Islet precursor cell (in vitro differentiated cells): Measurements from ENCODE around the gene GNB1.

Experiments used
- DNase-seq: peaks from one replicate; pipeline ENCODE4 v3.0.0-alpha.2; 2018

GNB1 gene

GRCh38 chr1:1815606-1816281 lies 75.1 kb downstream of the GNB1 start:
- no peak for DNase-seq

DNA sequence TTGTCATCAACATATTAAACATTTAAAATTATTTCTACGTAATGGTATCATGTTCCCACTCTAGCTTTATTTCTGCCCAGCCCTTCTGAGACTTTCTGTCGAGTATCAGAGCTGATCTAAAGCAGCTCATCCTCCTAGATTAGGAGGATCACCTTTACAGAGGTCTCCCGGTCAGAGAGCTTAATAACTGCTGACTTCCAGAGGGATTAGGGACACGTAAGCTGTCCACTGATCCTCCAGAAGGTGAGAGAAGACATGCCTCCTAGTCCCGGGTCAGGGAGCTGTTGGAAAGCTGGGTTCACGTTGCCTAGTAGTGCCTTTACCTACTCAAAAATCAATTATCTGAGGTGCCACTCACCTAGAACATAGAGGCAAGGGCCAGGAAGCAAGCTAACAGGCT lies 81.4 kb downstream of the GNB1 start:
- no peak for DNase-seq

- DNase-seq = no peak
These were observed 82.7 kb downstream of the GNB1 start for GRCh38 chr1:1808206-1808605.

GRCh38 chr1:1806890-1807289 lies 84.0 kb downstream of the GNB1 start:
- DNase-seq = no peak

DNA sequence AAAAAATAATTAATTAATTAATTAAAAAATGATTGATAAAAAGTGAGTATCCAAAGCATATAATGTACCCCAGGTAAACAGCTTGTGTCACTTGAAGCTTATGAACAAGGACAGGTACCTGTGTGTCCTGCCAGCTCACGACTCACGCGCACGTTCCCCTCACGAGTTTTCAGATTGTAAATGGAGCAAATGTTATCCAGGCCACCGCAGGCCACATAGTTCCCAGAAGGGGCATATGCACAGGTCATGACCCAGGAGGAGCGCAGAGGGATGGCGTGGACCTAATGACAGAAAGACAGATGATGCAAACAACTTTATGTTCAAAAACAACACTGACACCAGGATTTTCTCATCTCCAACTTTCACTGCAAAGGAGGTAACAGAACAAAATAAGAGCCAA lies 86.6 kb downstream of the GNB1 start:
- no peak for DNase-seq

GRCh38 chr1:1802871-1803270 lies 88.0 kb downstream of the GNB1 start:
- DNase-seq = no peak

DNA sequence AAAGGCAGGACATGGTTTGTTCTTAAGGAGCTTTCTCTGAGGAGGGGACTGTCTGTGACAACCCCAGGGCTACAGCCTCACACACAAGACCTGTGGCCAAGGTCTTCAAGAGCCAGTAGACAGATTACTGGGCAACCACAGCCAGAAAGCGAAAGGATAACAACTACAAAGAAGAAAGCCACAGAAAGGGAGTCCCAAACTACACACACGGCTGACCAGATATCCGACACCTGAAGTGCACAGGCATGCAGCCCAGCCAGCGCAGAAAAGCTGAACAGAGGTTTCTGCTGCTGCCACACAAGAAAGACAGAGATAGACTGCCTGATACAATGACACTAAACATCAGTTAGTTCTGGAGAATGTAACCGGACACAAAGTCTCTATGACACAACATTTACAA lies 91.2 kb downstream of the GNB1 start:
- DNase-seq = no peak

DNA sequence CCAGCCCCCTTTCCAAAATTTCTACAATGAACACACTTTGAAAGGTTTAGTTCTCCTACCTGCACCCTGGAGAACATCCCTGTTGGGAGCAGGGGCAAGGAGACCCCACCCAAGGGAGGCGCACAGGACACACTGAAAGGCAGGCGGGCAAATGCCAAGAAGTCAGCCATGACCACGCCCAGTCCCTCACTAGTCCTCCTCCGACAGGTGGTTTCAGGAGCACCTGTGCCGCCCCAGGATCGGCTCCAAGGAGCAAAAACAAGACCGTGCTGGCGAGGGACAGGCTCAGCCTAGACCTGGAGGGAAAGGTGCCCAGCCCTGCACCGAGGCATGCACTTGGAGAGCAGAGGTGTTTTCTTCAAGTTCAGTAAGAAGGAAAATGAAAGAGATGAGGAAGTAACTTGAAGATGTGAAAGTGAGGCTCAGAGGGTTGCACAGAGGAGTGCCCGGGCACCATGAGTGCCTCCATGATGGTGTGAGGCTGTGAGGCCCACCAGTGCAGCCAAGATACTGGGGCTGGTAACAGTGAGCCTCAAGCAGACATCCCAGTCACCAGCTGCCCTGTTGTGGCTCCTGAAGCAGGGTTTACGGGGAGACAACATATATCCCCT lies 93.1 kb downstream of the GNB1 start:
- DNase-seq = no peak

DNA sequence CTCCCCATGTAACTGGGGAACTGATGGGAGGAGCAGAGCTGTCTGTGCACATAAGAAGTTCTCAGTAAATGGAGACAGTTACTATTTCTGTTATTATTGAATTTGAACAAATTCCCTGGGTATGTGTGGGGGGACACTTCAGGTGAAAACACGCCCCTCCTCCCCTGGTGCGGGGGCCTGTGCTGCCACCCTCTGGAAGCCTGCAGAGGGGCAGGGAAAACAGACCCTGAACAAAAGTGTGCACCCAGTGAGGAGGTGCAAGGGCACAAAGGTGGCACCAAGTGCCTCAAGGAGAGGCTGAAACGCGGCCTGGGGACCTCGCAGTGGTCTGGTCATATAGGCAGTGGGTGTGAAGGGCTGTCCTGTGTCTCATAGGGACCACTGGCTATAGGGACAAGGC lies 94.4 kb downstream of the GNB1 start:
- no peak for DNase-seq

DNA sequence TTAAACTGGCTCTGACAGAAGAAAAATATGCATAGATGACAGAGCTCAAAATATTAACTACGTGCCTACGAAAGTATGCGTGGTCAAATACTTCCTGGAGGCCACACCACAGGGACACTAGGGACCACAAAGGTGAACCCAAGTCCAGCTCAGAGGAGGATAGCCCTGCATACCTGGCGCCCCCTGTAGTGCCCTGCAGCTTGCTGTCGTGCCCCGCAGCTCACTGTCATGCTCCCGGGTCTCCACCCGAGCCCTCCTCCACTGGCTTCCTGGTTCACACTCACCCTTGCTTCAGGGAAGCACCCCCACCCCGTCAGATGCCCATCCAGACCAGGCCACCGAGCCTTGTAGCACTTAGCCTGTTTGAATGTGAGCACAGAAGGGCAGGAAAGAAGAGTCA lies 95.9 kb downstream of the GNB1 start:
- no peak for DNase-seq

GRCh38 chr1:1793481-1794244 lies 97.2 kb downstream of the GNB1 start:
- no peak for DNase-seq

- DNase-seq = peak; percentile 71
These were observed 102.0 kb downstream of the GNB1 start for GRCh38 chr1:1788646-1789431.

GRCh38 chr1:1788136-1788535 lies 102.8 kb downstream of the GNB1 start:
- no peak for DNase-seq

- no peak for DNase-seq
These were observed 103.9 kb downstream of the GNB1 start for GRCh38 chr1:1786836-1787605.

- no peak for DNase-seq
These were observed 105.2 kb downstream of the GNB1 start for GRCh38 chr1:1785666-1786065.

- no peak for DNase-seq
These were observed 106.0 kb downstream of the GNB1 start for GRCh38 chr1:1784933-1785332.

DNA sequence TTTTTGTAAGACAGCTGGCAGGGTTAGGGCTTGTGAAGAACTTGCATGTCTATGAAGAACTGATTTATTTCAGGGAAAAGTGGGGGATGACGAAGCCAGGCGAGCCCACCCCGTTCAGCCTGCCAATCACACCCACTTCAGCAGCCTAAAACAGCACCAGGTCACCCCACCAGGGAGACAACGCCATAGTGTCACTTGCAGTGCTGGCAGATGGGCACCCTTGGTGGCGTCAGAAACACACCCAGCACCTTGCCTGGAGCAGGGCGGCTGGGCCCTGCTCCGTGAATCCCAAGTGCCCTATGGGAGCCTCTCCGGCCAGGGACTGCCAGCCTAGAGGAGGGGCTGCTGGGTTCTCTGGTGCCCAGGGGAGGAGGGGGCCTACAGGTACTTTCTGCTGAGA lies 107.6 kb downstream of the GNB1 start:
- no peak for DNase-seq

DNA sequence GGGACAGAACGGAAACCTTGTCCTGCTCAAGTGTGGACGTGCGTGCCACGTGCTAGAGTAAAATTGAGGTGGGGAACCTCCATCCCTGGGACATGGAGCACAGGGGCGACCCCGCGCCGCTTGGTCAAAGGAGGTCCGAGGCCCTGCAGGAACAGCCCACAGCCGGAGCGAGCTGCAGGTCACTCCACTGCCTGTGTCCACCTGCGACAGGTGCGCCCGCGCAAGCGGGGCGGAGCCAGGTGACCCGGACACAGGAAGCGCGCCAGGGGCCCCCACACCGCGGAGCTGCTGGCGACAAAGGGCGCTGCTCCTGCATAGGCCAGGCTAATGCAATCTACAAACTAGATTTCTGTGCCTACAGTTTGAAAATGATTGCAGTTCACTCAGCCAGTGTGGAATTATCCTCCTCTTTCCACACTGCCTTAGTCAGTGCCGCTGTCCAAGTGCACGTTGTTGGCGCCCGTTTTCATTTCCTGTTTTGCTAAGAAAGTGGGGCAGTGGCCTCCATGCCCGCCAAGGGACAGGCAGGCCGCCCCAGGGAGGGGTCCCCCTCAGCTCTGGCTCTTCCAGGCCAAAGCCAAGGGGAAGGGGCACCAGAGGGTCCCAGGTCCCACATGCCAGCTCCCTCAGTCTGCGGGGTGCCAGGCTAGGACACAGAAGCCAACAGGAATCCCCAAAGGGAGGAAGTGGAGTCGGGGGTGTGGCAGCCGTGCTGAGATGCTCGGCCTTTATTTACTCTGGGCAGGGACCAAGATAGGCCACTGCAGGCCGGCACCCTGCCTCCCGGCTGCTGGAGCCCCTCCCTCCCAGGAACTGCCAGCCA lies 108.3 kb downstream of the GNB1 start:
- DNase-seq = peak; percentile 62

GRCh38 chr1:1781526-1781903 lies 109.4 kb downstream of the GNB1 start:
- DNase-seq = no peak

GRCh38 chr1:1780598-1781525 lies 110.0 kb downstream of the GNB1 start:
- no peak for DNase-seq
